GM19328 (cell line): ENCODE data around the gene YTHDF1.
A peak's percentile ranks its signal among the peaks of the same experiment; 100 is the strongest.
"Not testable (repeated sequence)": the region's sequence is repeated elsewhere in the genome, so short reads cannot be mapped to it uniquely, and the experiment has no call there.

Source experiments
- ATAC-seq: cut with Tn5 transposase; IDR thresholded peaks from one replicate; pipeline ENCODE4 v1.9.1; 2021; ENCODE audit warnings: mild to moderate bottlenecking, moderate library complexity; ENCODE audit not compliant: unreplicated experiment

Gene YTHDF1

GRCh38 chr20:63216041-63216848 is at the start of gene YTHDF1:
Gene YTHDF1, minus strand, starts transcription at chr20:63216131. Its CDS starts 239 bp downstream, at chr20:63215892.
- ATAC-seq: peak; percentile 78

GRCh38 chr20:63264519-63264918 is 48.6 kb upstream of the YTHDF1 start:
- ATAC-seq: no peak

- ATAC-seq: no peak
Measured at GRCh38 chr20:63264000-63264399, 48.1 kb upstream of the YTHDF1 start.

- no peak for ATAC-seq
Measured at GRCh38 chr20:63262836-63263235, 46.9 kb upstream of the YTHDF1 start.

GRCh38 chr20:63261795-63262528 is 46.0 kb upstream of the YTHDF1 start:
- no peak for ATAC-seq

- no peak for ATAC-seq
Measured at GRCh38 chr20:63261060-63261794, 45.3 kb upstream of the YTHDF1 start.

GRCh38 chr20:63260521-63260920 is 44.6 kb upstream of the YTHDF1 start:
- ATAC-seq: no peak

GRCh38 chr20:63259734-63260460 is 44.0 kb upstream of the YTHDF1 start:
- ATAC-seq: no peak

GRCh38 chr20:63258781-63259180 is 42.9 kb upstream of the YTHDF1 start:
- no peak for ATAC-seq

- ATAC-seq: no peak
Measured at GRCh38 chr20:63257629-63258028, 41.7 kb upstream of the YTHDF1 start.

- ATAC-seq: no peak
Measured at GRCh38 chr20:63256954-63257353, 41.0 kb upstream of the YTHDF1 start.

- ATAC-seq: no peak
Measured at GRCh38 chr20:63255931-63256704, 40.2 kb upstream of the YTHDF1 start.

- no peak for ATAC-seq
Measured at GRCh38 chr20:63254606-63255384, 38.9 kb upstream of the YTHDF1 start.

- no peak for ATAC-seq
Measured at GRCh38 chr20:63254232-63254605, 38.3 kb upstream of the YTHDF1 start, which contains the start of gene NKAIN4. Gene NKAIN4, minus strand, starts transcription at chr20:63254463. Its CDS starts 13 bp downstream, at chr20:63254450.

GRCh38 chr20:63253438-63254231 is 37.7 kb upstream of the YTHDF1 start:
- no peak for ATAC-seq

GRCh38 chr20:63253065-63253437 is 37.1 kb upstream of the YTHDF1 start:
- no peak for ATAC-seq

GRCh38 chr20:63252284-63252711 is 36.4 kb upstream of the YTHDF1 start:
- no peak for ATAC-seq

- ATAC-seq: not testable (repeated sequence)
Measured at GRCh38 chr20:63251350-63251749, 35.4 kb upstream of the YTHDF1 start.
